ENCODE measurements around the gene ZFP57.

GRCh38 chr6:29730575-29731126, 49.7 kb upstream of the ZFP57 start:
- TF ChIP-seq FOXM1 (IDR thresholded peaks at IDR 0.05; ENCODE audit: borderline replicate concordance, low read depth) (no peak), YY1 (IDR thresholded peaks at IDR 0.05; ENCODE audit: low read depth) (no peak), TEAD4 (IDR thresholded peaks at IDR 0.05) (no peak), NFIC (IDR thresholded peaks at IDR 0.05) (no peak), CEBPB (IDR thresholded peaks at IDR 0.05) (no peak), CREB1 (IDR thresholded peaks at IDR 0.05; ENCODE audit: low read depth) (no peak), MAX (IDR thresholded peaks at IDR 0.05) (no peak), REST (IDR thresholded peaks at IDR 0.05; ENCODE audit: low read depth) (no peak), EGR1 (IDR thresholded peaks at IDR 0.05) (no peak)

Measured in Ishikawa (cell line).